ENCODE measurements around the gene SLC23A2. TPM values are rescaled to one million over a fixed set of nuclear protein-coding genes. Genes with fewer than 3 reads are reported as not detected.

Gene SLC23A2
- total and polyA plus RNA-seq, 4 donors = 9.1 to 48.4 (median 14.7) TPM

GRCh38 chr20:4876731-4877130 lies 124.6 kb downstream of the SLC23A2 start:
- 95% methylated on average over 5 of the region's 5 CpGs for WGBS
- H3K9ac ChIP-seq (ENCODE audit: low read depth in 1 of 2, low read length in 2 of 2) = no peak overlapping the region
- no peaks in the 10 kb centered on the region for H3K4me1 ChIP-seq (ENCODE audit: control insufficient read depth in 4 of 4, insufficient read depth in 4 of 4, low read length in 3 of 4)
- H3K27me3 ChIP-seq (ENCODE audit: control insufficient read depth in 4 of 4, insufficient read depth in 4 of 4, low read length in 3 of 4) = no peaks in the 10 kb centered on the region
- peaks cover 15 to 87% (median 71%) of the 10 kb centered on the region in 4 donors for H3K36me3 ChIP-seq (ENCODE audit: control insufficient read depth in 4 of 4, insufficient read depth in 3 of 4, low read depth in 1 of 4, low read length in 3 of 4)
- no peak overlapping the region for H3K27ac ChIP-seq (ENCODE audit: low read depth in 1 of 2, low read length in 2 of 2)
- no peak overlapping the region for H3K4me3 ChIP-seq (ENCODE audit: low read depth in 1 of 3, low read length in 3 of 3)
- no peak for DNase-seq (ENCODE audit: low spot score)
- H3K9me3 ChIP-seq (ENCODE audit: control insufficient read depth in 4 of 4, low read length in 3 of 4) = no peaks in the 10 kb centered on the region
- no peak for TF ChIP-seq TAF1 (conservative IDR thresholded peaks at IDR 0.05)
- no peak for TF ChIP-seq RAD21 (IDR thresholded peaks at IDR 0.05)
- TF ChIP-seq SP1 (IDR thresholded peaks at IDR 0.05) = no peak
- no peak for TF ChIP-seq HNF4A (conservative IDR thresholded peaks at IDR 0.05)
- TF ChIP-seq CTCF (IDR thresholded peaks at IDR 0.05; ENCODE audit: low read depth, low read length, missing input control) = no peak
- no peak for TF ChIP-seq HNF4G (IDR thresholded peaks at IDR 0.05)
- TF ChIP-seq REST (IDR thresholded peaks at IDR 0.05) = no peak
- TF ChIP-seq ZBTB33 (IDR thresholded peaks at IDR 0.05) = no peak
- no peak for TF ChIP-seq FOXA2 (IDR thresholded peaks at IDR 0.05)
- no peak for TF ChIP-seq EGR1 (IDR thresholded peaks at IDR 0.05; ENCODE audit: low read depth in 2 of 2)
- TF ChIP-seq JUND (IDR thresholded peaks at IDR 0.05) = no peak
- no peak for TF ChIP-seq FOXA1 (IDR thresholded peaks at IDR 0.05)
- no peak for TF ChIP-seq RXRA (IDR thresholded peaks at IDR 0.05)
- TF ChIP-seq ATF3 (IDR thresholded peaks at IDR 0.05) = no peak
- no peak for TF ChIP-seq MAX (IDR thresholded peaks at IDR 0.05)
- TF ChIP-seq YY1 (IDR thresholded peaks at IDR 0.05) = no peak

GRCh38 chr20:4876301-4876700 lies 125.0 kb downstream of the SLC23A2 start:
- H3K4me1 ChIP-seq (ENCODE audit: control insufficient read depth in 4 of 4, insufficient read depth in 4 of 4, low read length in 3 of 4) = no peaks in the 10 kb centered on the region
- no peaks in the 10 kb centered on the region for H3K27me3 ChIP-seq (ENCODE audit: control insufficient read depth in 4 of 4, insufficient read depth in 4 of 4, low read length in 3 of 4)
- 96% methylated on average over 4 of the region's 4 CpGs for WGBS
- peaks cover 15 to 86% (median 69%) of the 10 kb centered on the region in 4 donors for H3K36me3 ChIP-seq (ENCODE audit: control insufficient read depth in 4 of 4, insufficient read depth in 3 of 4, low read depth in 1 of 4, low read length in 3 of 4)
- no peak for DNase-seq (ENCODE audit: low spot score)
- H3K9me3 ChIP-seq (ENCODE audit: control insufficient read depth in 4 of 4, low read length in 3 of 4) = no peaks in the 10 kb centered on the region
- H3K27ac ChIP-seq (ENCODE audit: low read depth in 1 of 2, low read length in 2 of 2) = no peak overlapping the region
- H3K9ac ChIP-seq (ENCODE audit: low read depth in 1 of 2, low read length in 2 of 2) = no peak overlapping the region
- TF ChIP-seq JUND (IDR thresholded peaks at IDR 0.05) (no peak), REST (IDR thresholded peaks at IDR 0.05) (no peak), HNF4A (conservative IDR thresholded peaks at IDR 0.05) (no peak), EGR1 (IDR thresholded peaks at IDR 0.05; ENCODE audit: low read depth in 2 of 2) (no peak), SP1 (IDR thresholded peaks at IDR 0.05) (no peak), TAF1 (conservative IDR thresholded peaks at IDR 0.05) (no peak), MAX (IDR thresholded peaks at IDR 0.05) (no peak)
- H3K4me3 ChIP-seq (ENCODE audit: low read depth in 1 of 3, low read length in 3 of 3) = no peak overlapping the region

Measured in liver (tissue), 9 donors.